ENCODE measurements around the gene GHRH.

The GHRH gene

DNA sequence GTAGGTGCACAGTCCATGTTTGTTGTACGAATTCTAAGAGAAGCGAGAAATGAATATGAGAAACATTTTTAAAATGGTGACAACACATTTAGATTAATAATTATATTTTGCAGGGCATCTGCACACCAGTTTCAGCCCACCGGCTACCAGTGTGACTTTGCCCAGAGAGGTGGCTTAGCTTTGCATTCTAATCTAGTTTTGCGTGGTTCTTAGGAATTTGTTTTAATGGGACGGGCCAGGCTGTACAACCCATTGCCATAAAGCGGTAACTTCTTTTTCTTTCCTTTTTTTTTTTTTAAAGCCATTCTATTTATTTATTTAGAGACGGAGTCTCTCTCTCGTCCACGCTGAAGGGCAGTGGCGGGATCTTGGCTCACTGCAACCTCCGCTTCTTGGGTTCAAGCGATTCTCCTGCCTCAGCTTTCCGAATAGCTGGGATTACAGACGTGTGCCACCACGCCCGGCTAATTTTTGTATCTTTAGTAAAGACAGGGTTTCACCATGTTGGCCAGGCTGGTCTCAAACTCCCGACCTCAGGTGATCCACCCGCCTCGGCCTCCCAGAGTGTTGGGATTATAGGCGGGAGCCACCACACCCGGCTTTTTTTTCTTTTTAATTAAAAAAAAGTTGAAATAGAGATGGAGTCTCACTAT, 28.7 kb upstream of the GHRH start:
- DNase-seq (ENCODE audit: low spot score) = no peak

DNA sequence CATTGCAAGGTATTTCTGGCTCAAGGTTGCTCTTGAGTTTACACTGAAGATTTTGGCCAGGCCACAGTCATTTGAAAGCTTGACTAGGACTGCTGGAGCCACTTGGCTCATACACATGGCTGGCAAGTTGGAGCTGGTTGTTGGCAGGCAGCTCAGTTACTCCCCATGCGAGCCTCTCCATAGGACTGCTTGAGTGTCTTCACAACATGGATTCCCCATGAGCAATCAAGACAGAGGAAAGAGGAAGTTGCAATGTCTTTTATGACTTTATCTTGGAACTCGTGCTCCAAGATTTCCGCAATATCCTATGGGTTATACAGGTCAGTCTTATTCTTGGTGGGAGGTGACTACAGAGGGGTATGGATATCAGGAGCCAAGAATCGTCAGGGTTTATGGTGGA, 26.5 kb upstream of the GHRH start:
- no peak for DNase-seq (ENCODE audit: low spot score)

DNA sequence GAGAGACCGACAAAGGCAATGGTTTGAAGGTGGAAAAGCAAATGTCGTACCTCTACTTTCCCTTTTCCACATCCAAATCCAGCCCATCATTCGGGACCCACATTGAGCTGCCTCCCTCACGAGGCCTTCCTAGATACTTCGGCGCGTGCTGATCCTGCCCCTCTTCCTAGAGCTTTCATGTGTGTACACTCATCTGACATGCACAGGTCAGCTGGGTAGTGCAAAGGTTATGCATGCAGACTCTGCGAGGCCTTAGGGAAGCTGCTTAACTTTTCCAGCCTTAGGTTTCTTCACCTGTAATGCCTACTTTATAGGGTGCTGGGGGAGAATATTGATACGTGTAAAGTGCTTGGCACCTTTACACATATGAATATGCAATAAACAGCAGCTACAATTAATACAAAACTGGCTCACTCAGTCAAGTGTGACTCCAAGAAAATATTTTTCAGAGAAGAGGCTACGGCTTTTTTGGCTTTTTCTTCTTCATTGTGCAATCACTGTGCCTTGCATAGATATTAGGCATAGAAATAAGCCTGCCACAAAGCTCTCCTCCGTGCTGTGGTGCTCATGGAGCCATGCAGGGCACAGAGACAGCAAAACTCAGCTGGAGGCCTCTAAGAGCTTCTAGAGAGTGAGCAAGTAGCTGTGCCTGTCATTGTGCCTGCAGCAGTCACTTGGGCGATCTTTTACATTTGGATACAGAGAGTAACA, 24.2 kb upstream of the GHRH start:
- no peak for DNase-seq (ENCODE audit: low spot score)

DNA sequence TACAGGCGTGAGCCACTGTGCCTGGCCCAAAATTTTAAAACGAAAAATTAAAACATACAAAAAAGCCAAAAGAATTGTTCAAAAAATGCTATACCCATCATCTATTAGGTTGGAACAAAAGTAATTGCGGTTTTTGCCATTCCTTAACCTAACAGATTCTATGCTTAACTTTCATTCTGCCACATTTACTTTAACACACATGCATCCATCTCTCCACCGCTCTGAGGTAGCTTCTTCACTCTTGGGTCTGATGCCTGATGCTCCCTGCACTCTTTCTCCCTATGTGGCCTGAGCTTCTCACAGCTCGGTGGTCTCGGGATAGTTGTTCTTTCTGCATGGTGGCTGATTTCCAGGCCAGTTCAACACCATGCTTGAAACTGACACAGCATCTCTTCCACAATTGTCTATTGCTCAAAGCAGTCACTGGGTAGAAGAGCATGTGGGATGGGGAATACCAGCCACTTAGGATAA, 23.1 kb upstream of the GHRH start:
- DNase-seq (ENCODE audit: low spot score) = no peak

DNA sequence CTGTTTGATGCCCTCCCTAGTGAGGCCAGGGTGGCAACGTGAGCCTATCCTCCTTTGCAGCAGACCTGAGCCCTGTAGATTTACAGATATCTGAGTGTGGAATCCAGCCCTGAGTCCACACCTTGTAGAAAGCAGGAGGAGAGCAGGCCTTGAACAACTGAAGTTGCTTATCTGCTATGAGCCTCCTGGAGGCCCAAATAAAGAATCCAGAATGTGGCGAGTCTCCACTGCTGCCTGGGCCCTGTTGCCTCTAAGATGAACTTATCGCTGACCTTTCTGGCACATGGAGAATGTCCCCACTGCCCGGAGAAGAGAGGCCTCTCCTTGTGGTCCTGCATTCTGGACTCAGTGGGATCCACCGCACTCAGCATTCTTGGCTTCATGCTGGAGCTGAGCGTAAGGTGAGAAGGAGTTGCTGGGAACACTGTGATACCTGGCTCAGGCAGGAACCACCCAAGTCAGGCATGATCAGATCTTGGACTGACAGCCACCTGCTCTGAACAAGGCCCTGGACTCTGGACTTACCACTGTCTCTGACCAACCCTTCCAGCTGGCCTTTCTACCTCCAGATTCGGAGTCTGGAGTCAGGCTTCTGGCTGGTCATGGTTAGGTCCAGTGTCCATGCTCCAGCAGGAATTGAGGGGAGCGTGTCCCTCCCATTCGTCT, 22.0 kb upstream of the GHRH start:
- no peak for DNase-seq (ENCODE audit: low spot score)

DNA sequence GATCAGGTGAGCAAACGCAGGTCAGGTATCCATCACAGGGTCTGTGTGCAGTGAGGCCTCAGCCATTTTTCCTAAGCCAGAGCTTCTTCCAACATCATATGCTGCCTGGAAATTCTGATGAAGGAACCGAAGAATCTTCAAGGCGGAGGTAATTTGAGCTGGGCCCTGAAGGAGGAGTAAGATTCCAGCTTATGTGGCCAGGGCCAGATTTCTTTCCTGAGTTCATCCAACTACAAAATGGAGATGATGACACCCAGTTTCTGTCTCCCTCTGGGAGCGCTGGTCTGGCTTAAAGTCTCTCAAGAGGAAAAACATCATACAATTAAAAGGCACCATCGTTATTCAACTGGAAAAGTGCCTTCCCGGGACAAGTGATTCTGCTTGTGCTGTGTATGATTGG, 20.9 kb upstream of the GHRH start:
- no peak for DNase-seq (ENCODE audit: low spot score)

DNA sequence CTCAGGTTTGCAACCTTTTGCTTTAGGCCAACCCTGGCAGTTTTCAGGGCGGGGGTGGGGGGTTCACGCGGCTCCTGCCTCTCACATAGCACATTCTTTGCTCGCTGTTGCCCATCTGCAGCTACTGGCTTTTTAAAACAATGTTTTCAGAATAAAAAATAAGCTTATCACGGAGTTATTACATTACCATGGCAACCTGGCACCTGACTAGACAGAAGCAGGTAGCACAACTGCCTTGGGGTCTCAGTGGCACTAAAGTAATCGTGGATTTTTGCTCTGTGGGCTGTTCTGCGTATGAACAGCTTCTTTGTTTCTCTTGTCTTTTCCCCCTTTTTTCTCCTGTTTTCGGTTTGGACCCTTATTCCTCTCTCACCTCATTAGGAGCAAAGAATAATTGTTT, 18.8 kb upstream of the GHRH start:
- no peak for DNase-seq (ENCODE audit: low spot score)

DNA sequence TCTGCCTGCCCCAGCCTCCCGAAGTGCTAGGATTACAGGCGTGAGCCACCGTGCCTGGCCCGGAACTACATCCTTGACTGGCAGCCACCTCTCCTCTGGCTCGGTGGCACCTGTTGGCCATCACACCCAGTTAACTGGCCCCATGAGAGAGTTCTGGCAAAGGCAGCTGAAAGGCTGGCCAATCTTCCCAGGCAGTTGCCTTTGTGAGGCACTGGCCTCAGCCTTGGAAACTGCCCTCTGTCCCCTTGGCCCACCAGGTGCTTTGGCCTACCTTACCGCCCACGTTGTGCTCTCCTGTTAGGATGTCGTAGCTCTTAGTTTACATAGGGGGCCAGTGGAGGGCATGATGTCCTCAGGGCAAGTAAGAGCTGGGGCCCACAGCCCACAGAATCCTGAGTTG, 18.2 kb upstream of the GHRH start:
- DNase-seq (ENCODE audit: low spot score) = no peak

DNA sequence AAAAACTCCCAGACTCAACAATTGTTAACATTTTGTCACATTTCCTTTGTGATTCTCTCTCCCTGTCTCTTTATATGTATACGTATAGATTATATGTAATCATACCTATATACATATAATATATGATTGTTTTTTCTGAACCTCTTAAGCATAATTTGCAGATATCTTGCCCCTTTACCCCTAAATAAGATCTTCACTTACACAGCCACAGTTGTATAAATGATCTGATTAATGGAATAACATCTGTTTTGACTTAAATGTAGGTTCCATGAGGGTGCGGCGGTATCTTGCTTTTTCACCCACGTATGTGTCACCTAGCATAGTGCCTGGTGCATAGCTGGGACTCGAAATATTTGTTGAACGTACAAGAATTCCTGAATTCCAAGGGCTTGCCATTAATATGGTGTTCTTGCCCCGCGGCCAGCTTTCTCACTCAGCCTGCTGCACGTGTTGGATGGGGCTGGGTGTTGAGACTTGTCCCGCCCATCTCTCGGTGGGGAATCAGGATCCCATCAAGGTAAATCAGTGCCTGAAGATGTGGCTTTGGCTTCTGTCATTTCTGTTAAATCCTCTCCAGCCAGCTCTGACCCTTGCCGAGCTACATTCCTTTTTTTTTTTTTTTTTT, 17.5 kb upstream of the GHRH start:
- DNase-seq (ENCODE audit: low spot score) = no peak

DNA sequence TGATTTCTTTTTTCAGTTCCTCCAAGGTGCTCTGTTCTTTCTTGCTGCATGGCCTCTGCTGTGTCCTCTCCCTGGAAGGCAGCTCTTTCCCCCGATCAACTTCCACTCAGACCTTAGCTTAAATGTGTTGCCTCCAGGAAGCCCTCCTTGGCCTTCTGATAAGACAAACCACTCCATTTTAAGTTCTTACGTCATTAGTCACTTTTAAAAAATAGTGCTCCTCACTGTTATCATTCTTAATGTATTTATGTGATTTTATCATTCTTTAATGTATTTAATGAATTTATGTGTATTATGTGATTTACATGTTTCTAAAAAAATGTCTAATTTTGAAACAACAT, 15.6 kb upstream of the GHRH start:
- no peak for DNase-seq (ENCODE audit: low spot score)

DNA sequence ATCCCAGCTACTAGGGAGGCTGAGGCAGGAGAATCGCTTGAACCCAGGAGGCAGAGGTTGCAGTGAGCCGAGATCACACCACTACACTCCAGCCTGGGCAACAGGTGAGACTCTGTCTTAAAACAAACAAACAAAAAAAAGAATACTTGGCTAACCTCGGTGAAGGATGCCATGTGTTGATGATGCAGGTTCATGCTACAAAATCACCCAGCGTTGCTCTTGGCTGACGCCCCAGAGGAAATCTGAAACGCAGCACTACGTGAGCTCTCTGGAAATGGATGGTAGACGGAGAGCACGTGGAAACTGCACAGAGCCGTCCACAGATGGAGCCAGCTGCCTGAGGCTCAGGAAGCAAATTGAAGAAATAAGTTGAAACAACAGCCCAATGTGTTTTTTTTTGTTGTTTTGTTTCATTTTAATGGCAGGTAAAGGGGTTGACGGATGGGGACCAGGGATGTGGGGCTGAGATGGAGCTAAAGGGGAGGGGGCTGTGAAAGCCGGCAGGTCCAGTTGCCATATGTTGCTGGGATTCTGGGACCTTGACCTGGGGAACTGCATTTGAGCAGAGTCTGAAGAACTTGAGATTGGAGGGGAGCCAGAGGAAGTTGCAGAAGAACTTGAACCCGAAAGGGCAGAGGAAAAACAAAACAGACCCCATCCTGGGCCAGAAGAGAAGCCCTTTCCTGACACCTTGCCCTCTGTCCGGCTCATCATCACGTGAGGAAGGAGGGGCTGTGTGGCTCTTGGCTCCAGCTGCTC, 15.1 kb upstream of the GHRH start:
- peak; percentile 37 for DNase-seq (ENCODE audit: low spot score)

DNA sequence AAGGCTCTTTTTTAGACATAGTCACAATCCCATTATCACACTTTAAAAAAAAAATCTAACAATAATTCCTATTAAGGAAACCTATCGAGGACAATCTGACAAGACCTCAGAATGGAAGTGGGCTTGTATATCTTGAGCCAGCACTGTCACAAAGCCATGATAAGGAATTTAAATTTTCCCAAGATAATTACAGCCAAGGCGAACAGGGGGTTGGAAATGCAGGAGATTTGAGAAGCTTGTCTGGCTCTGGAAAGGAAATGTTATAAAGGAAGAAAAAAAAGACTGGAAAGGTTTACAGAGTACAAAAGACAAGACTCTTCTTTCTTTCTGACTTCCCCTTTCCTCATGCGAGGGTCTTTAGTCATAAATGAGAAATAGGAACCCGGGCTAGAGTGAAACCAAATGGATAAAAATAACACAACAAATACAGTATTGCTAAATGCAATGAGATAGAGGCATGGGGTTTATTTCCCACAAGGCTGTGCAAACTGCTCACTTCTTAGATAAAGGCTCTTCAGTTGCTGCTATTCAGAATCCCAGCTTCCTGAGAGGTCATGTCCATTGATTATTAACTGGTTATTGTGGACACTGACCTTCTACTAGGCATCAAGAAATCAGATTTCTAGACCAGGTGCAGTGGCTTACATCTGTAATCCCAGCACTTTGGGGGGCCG, 13.4 kb upstream of the GHRH start:
- no peak for DNase-seq (ENCODE audit: low spot score)

DNA sequence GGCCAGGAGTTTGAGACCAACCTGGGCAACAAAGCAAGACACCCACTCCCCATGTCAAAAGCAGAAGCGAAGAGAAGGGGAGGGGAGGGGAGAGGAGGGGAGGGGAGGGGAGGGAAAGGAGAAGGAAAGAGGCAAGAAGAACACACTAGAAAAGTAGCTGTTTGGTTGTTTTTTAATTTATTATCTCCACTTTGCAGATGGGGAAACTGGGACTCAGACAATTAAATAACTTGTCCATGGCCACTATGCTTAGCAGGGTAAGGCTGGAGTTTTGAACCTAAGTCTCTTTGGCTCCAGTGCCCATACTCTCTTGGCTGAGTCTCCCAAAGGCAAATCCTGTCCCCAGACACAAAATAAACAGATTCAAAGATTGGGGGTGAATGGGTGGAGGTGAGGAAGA, 12.4 kb upstream of the GHRH start:
- DNase-seq (ENCODE audit: low spot score) = no peak

DNA sequence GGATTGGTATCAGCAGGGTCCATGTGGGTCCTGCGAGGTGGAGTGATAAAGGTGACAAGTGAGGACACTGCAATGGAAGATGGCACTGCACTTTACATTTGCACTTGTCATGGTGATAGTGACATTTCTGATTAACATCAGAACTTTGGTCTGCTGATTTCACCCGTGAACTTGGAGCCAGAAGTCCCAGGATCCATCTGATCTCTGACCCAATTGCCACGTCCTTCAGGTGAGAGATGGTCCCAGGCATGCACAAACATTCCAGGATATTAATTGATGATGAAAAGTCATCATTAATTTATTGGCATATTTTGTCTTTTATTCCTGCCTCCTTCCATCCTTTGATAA, 9.8 kb upstream of the GHRH start:
- DNase-seq (ENCODE audit: low spot score) = no peak

DNA sequence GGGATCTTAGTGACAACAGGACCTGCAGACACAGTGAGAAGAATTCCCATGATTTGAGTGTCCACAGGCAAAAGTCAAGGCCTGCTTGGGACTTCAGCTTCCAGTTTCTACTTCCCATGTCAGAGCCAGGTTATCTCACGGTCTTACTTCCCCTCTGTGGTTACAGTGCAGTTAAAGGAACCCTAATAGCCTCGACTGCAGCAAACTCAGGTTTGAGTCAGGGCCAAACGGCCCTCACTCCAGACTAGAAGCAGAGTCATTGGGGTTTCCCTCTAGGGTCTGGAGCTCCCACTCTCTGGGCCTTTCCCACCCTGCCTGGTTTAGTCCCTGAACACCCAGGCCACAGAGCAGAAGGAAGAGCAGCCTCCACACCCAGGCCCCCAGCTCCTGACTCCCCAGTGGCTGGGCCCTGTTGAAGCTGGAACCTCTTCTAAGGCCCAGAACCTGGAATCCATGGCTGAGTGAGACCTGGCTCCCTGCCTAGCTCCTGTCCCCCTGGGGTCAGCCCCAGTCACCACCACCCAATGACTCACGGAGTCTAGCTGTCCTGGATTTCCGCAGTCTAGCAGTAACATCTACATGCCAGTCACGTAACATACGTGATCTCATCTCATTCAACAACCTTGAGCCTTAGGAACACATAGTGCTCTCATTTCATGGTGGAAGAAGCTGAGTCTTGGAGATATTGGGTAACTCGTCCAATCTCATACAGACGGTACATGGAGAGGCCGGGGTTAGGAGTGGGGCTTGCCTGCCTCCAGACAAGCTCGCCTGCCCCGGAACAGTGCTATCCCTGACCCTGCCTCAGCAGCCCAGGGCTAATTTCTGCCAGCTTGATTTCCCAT, 9.2 kb upstream of the GHRH start:
- DNase-seq (ENCODE audit: low spot score) = no peak

DNA sequence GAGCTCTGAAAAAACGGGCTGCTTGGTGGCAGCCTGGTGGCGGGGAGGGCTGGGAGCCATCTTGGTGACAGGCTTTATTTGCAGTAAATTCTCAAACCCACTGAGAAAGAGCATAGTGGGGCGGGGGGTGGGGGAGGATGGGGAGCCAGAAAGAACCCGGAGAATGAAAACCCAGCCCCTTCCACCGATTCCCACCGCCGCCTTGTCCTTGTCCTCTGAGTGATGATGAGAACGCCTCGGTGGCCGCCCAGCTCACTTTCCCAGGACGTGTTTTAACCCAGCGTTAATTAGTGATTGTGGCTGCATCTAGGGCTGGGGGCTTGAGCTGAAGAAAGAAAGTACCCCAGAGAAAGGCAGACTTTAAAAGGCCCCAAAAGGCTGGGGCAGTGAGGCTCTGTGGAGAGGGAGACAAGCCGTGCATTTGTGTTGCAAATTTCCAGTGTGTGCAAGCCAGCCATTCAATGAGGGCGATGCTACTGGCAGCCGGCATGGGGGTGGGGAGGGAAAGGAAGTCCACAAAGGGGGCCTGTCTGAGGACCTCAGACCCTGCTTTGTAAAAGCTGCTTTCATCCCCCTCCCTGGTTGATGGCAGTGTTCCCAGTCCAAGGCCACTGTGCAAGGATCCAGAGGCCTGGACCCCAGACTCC, 6.2 kb upstream of the GHRH start:
- DNase-seq (ENCODE audit: low spot score) = no peak

DNA sequence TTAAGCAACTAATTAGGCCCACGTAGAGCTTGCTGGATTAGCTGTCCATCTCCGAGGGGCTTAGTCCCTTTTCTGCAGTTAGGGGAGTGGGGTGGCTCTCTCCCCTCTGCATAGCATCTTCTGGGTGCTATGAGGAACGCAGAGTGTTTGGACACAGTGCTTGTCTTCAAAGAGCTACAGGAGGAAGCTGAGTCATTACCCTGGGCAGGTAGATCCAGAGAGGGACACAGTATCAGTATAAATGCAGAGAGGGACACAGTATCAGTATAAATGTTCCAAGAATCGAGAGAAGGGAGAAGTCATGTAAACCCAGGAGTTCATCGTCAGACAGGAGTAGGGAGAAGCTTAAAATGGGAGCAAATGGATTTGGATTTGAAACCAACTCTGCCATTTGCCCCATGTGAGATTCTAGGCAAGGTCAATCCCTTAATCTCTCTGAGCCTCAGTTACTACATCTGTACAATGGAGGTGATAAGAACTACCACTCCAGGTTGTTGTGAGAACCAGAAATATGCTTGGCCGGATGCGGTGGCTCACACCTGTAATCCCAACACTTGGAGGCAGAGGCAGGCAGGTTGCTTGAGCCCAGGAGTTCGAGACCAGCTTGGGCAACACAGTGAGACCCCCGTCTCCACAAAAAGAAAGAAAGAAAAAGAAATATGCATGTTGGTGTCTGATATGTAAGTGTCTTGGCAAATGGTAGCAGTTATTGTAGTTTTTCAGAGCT, 5.5 kb upstream of the GHRH start:
- DNase-seq (ENCODE audit: low spot score) = no peak

DNA sequence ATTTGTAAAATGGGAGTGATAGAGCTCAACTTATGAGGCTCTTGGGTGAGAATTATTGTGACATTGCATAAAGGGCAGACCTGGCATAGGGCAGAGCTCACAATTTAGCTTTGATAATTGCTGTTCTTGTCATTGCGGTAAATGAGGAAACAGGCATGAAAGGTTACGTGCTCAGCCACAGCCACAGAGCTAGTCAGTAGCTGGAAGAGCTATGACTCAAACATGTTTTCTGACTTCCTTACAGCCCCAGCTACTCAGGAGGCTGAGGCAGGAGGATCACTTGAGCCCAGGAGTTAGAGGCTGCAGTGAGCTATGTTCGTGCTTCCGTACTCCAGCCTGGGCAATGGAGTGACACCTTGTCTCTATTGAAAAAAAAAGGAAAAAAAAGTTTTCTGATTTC, 3.5 kb upstream of the GHRH start:
- no peak for DNase-seq (ENCODE audit: low spot score)

DNA sequence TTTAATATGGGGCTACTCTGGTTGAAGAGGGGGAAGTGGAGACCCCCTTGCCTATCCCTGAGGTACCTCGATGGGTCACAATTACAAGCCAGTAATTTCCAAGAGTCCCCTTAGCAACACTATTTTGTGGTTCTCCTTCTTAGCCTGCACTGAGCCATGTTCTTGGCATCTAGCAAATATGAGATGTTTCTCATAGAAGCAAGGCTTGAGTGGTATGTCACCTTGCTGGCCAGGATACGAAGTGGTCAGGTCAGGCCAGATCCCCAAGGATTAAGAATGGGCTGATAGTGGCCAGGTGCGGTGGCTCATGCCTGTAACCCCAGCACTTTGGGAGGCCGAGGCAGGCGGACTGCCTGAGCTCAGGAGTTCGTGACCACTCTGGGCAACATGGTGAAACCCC, 2.1 kb upstream of the GHRH start:
- DNase-seq (ENCODE audit: low spot score) = no peak

DNA sequence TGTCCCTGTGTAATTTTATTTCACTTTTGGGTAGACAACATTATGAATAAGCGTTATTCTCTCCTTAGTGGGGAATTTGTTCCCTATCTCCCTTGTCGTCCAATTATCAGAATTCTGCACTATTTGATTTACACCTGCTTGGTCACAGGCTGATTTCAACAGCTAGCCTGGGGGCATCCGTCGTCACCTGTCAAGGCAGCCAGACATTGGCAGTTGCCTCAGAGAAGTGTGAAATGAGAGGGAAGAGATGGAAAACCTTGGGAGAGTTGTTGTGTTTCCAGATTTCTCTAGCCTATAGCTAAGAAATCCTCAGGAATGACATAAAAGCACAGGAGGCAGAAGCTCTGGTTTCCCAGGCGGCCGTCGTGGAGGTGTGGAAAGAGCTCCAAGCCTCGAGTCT, 891 bp upstream of the GHRH start:
- no peak for DNase-seq (ENCODE audit: low spot score)

All from kidney capillary endothelial cell (primary cell).